Prostate gland (tissue), 2 donors: ENCODE measurements around the gene DACH1.

ENCODE experiments used
- POLR2A ChIP-seq: fragments of 450-650 bp; IDR thresholded peaks from one replicate; pipeline ENCODE4 v1.6.1; 2016; ENCODE audit warnings: antibody characterized with exemption, mild to moderate bottlenecking
- POLR2AphosphoS5 ChIP-seq: sonication (generic); formaldehyde crosslinking; IDR thresholded peaks from one replicate; pipeline ENCODE4 v1.6.1; 2017; ENCODE audit warnings: antibody characterized with exemption
- TF ChIP-seq, protein P1 (sequence below), 4 experiments: fragments of 200-600 bp in 2 of 4; fragments of 450-650 bp in 2 of 4; sonication (generic) in 2 of 4; IDR thresholded peaks; 1 replicate in 3 of 4; 2 replicates in 1 of 4; pipeline ENCODE4 v1.5.1; 2016 to 2019; ENCODE audit warnings: antibody characterized with exemption in 4 of 4, mild to moderate bottlenecking in 2 of 4, moderate library complexity in 2 of 4

- TF ChIP-seq, protein P1, sequence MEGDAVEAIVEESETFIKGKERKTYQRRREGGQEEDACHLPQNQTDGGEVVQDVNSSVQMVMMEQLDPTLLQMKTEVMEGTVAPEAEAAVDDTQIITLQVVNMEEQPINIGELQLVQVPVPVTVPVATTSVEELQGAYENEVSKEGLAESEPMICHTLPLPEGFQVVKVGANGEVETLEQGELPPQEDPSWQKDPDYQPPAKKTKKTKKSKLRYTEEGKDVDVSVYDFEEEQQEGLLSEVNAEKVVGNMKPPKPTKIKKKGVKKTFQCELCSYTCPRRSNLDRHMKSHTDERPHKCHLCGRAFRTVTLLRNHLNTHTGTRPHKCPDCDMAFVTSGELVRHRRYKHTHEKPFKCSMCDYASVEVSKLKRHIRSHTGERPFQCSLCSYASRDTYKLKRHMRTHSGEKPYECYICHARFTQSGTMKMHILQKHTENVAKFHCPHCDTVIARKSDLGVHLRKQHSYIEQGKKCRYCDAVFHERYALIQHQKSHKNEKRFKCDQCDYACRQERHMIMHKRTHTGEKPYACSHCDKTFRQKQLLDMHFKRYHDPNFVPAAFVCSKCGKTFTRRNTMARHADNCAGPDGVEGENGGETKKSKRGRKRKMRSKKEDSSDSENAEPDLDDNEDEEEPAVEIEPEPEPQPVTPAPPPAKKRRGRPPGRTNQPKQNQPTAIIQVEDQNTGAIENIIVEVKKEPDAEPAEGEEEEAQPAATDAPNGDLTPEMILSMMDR (IDR thresholded peaks at IDR 0.05) = no peak
- TF ChIP-seq POLR2A (no peak), POLR2AphosphoS5 (no peak)
Observed at GRCh38 chr13:71870100-71870499, 3.1 kb upstream of the DACH1 start.
